Stimulated activated CD4-positive, alpha-beta T cell treated with anti-CD3 and anti-CD28 coated beads, Interleukin-4, amount 100 ng/mL, for 48 hours (primary cell): ENCODE data around the gene TRAPPC6A.

Experiments
- DNase-seq, 2 donors: peaks; one replicate each; pipeline ENCODE4 v3.0.0-alpha.2; 2020; ENCODE audit warnings: low read depth in 2 of 2

The TRAPPC6A gene

DNA sequence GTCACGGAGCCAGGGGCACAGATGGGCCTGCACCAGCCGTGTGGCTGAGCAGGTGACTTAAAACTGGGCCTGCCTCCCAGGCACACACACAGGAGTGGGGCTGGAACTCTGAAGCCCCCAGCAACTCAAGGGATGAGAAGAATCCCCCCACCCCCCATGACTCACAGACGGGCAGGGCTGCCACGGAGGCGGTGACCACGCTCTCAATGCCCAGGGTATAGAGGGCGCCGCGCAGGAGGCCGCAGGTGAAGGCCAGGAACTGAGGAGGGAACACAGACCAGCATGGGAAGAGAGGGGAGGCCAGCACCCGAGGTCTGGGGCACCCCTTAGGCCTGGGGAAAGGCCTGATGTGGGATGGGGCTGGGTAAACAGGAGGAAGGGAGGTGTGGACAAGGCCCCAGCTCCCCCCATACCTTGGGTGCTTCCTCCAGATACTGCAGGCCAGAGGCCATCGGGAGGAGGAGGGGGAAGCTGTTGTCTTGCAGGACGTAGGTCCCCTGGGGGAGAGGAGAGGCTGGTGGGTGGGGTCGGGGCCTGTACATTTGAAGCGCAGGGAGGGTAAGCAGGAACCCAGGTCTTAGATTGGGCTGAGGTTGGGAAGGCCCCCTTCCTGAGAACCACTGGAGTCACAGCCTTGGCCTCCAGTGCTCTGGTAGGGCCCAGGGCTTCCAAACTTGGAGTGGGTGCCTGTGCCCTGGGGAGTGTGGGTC is 14.1 kb downstream of the TRAPPC6A start:
- DNase-seq = no peak

DNA sequence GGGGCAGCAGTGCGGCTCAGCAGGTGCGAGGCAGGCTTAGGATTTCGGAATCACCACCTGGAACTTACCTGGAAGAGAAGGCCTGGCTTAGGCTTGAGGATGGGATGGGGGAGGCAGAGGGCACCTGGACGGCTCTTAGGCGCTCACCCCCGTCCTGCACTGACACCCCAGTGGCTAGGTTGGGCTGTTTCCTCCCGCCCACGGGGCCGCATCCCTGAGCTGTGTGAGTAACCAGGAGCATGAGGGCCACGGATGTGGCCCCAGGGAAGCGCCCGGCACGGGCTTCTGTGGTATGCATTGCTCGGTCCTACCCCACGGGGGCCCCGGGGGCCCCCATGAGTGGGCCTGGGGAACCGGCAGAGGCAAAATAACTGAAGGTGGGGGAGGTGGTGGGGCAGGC is 14.9 kb downstream of the TRAPPC6A start:
- DNase-seq = no peak

DNA sequence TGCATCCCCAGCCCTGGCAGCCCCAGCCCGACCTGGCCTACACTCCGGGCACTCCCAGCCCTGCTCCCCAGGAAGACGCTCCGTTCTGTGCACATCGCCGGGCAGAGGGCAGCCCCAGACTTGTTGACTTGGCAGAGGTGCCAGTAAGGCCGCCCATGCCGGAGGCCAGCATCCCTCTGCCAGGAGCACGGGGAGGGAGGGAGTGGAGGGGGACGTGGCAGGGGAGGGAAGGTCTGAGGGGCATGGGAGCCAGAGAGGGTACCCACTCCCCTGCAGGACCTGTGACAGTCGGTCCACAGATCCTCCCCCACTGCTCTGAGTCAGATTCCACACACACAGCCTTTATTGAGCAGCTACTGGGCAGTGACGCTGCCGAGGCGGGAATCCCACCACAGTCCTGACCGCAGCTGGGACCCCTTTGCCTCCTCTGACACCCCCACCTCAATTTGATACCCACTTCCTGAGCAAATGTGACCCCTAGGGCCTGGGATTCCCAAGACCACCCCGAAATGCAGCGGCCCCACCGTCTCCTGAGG is 15.4 kb downstream of the TRAPPC6A start:
- DNase-seq = no peak

DNA sequence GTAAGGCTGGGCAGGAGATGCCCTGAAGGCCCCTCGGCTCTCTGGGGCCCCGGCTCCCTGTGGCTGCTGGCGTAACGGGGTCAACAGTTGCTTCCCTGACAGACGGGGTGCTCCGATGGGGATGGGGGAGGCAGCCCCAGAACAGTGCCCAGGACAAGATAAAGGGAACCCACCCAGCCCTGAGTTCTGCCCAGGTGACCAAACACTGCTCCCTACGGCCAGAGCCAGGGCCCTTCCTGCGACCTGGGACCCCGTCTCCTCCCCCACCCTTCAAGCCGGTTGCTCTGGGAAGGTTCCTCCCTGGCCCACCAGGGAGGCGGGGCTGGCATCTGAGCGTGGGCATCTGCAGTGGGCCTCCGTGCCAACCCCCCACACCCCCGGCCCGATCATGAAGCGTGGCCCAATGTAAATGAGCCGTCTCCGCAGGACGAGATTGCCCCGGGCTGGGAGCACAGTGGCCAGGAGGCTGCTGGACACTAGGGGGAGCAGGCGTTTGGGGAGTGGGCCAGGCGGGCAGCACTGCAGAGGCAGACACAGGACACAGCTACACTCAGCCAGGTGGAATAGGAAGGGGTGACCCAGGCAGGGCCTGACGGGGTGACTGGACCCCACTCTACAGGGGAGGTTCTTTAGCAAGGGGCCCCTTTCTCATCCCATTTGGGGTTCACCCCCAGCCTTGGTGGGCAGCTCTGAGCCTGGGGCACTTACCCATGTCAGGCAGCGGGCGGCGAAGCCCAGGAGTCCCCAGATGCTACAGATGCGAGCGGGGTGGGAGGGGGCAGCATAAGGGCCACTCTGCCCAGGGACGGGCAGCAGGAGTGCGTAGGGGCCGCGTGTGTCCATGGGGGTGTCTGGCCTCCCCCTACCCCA is 16.1 kb downstream of the TRAPPC6A start:
- no peak for DNase-seq

DNA sequence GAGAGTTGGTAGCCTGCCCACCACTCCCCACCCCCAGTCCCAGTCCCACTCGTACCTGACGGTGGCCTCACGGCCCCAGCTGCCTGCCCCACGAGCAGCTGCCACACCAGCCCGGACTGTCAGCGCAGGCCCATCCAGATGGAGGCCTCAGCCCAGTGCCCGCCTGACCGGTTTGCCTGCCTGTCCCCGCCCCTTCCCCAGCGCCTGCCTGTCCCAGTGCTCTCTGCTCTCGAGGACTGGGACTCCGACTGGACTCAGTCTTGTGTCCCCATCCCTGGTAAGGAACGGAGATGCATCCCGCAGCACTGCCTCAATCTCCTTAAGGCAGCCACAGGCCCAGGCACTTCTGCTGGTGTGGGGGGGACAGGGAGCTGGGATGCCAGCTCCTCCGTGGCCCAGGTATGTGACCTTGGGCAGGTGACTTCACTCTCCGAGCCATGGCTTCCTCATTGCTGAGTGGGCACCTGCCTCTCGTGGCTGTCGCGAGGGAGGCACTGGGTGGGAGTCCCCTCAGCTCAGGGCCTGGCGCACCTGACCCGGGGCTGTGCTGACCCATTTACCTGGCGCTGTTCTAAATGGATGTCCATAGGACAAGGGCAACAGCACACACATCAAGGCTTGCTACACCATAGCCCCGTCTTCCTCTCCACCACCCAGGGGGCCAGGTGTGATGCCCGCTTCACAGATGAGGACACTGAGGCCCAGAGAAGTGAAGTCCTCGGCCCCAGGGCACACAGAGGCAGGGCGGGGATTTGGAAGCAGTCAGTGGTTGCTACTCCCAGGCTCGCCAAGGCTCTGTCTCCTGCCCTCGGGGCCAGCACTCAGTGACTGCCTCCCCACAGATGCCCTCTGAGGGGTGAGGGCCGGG is 16.9 kb downstream of the TRAPPC6A start, which contains the start of gene NKPD1:
Gene NKPD1 (minus strand): TSS at position 113 of the 868 bp plus-strand sequence. CDS start 832 bp downstream, outside the sequence.
- DNase-seq = no peak

DNA sequence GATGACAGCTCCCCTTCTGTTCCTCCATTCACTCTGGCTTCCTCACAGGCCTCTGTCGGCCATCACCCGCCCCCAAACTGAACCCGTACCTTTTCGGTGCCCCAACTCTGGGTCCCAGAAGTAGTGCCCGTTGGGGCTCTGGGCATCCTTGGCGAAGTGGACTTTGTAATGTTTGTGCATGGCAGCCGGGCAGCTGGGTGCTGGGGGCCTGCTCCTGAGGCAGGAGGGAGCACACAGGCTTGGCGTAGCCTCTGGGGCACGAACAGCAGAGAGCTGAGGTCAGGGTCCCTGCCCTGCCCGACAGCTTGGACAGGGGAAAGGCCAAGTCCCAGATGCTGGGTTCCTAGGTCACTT is 18.1 kb downstream of the TRAPPC6A start:
- DNase-seq = no peak

DNA sequence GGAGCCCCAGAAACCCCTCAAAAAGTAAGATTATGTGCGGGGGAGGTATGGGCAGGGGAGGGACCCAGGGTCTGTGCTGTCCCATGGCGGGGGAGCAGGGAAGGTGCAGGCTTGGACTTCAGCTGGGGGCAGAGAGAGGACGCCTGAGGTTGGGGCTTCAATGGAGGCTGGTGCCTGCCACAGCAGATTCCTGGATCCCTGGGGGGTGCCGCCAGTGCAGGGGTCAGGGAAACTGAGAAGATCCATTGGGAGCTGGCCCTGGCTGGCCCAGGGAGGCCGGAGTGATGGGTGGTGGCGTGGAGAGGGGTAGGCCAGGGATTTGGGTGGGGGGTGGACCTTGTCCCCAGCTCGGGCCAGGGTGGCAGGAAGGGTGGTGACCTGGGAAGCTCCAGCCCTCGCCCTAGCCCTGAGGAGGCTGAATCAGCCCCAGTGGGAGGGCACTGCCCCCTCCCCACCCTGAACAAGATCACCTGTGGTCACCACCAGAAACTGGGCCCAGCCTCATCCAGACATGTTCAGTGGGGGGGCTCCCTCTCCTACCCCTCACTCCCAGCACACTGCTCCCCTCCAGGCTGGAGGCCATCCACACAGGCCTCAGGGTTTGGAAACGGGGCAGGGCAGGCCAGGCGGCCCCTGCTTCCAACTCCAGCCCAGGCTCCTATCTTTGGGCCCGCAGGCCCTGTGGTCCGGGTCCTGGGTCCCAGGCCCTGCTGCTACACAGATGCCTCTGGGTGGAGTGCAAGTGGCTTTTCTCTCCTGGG is 18.6 kb downstream of the TRAPPC6A start:
- no peak for DNase-seq

DNA sequence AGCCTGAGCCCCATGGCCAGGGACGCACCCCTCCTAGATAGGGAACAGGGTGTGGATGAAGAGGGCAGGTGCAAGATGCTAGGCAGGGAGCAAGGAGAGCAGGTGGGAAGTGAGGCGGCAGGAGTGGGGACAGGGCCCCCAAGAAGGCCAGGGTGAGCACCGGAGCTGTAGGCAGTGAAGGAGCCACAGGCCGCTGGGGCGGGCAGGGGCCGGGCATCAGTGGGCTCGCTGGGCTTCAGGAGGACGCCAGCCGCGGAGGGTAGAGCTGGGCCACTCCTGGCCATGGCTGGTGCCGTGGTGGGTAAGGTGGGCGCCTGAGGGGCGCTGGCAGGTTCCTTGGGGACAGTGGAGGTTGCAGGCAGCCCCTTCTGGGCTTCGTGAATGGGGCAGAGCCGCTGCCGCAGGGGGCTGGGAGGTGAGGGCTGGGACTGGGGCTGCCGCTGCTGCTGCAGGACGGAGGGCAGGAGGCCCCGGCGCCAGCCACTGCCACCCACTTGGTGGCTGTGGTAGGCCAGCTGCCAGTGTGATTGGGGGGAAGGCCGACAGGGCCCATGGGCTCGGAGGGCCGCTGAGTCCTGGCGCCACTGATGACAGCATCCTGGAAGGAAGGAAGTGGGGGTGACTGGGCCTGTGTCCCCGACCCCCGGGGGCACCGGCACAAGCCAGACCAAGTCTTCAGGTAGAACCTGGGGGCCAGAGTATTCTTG is 19.4 kb downstream of the TRAPPC6A start:
- DNase-seq = no peak

DNA sequence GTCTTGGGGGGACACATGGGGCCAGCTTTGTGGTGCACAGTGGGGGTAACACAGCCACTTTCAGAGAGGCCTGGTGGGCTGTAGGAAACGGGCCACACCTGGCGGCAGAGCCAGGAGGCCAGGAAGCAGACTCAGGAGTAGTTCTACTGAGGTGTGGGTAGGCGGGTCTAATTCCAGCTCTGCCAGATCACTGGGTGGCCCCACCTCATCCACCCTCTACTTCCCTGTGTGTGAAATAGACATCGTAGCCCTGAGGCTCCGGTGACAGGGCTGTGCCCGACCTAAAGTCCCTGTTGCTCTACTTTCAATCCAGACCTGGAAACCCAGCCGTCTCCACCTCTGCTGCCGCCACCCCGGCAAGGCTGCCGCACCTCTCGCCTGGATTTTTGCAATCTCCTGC is 21.3 kb downstream of the TRAPPC6A start:
- DNase-seq = no peak

DNA sequence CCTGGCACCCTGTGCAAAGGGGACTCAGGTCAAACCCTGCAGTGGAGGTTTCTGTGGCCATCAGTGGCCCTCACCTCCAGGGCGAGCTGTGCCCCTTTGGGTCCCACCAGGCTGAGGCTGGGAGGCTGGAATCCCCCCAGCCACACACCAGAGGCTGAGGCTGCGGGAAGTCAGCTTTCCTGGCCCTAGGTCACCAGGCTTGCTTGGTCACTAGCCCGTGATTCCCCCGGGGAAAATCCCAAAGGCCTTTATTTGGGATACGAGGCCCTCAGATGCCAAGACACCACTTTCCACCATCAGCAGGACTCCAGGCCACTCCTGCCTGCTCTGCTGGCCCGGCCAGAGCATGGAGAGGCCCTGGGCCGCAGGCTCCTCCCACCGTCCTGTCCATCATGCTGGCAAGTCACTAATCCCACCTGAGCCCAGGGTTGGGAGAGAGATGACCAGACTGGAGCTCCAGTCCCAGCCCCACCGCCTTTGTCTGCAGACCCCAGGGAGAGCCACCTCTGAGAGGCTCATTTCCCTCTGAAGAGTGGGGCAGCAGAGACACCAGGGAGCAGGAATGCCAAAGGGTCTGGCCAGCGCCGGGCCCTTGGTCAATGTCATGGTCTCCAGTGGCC is 21.9 kb downstream of the TRAPPC6A start:
- DNase-seq = no peak

- no peak for DNase-seq
These were observed 23.8 kb downstream of the TRAPPC6A start for GRCh38 chr19:45154064-45154827.

- DNase-seq = no peak
These were observed 24.5 kb downstream of the TRAPPC6A start for GRCh38 chr19:45153339-45154063.

GRCh38 chr19:45152504-45153338 is 25.3 kb downstream of the TRAPPC6A start:
- DNase-seq = peak in 1 of 2 donors; percentile 33

- DNase-seq = no peak
These were observed 26.1 kb downstream of the TRAPPC6A start for GRCh38 chr19:45151821-45152503.

DNA sequence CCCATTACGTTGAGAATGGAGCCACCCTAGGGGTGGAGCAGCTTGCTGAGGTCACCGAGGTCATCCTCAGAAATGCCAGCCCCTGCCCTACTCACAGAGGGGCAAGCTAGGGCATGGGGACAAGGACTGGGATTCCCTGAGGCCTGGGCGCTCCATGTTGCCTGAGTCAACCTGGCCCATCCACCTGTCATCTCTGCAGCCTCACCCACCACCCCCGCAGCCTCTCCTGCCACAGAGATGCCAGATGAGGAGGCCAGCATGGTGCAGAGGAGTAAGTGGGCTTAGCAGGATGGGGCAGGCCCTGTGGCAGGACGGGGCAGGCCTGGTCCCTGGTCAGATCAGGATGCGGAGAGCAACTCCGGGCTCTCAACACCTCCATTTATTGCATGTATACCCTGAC is 26.7 kb downstream of the TRAPPC6A start:
- no peak for DNase-seq

GRCh38 chr19:45150751-45151281 is 27.2 kb downstream of the TRAPPC6A start:
- no peak for DNase-seq

DNA sequence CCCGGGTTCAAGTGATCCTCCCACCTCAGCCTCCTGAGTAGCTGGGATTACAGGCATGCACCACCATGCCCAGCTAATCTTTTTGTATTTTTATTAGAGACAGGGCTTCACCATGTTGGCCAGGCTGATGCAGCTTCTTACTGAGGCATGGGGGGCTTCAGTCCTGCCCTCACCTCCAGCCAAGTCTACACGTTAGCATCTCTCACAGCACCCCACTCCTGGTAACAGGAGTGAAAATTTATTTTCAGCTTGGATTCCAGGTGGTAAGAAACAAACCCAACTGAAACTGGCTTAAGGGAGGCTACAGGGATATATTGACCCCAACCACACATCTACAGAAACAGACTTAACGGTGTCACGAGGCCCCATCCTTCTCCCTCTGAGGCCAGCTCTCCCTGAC is 27.9 kb downstream of the TRAPPC6A start:
- DNase-seq = no peak
